NCI-H2029 treated with DMSO at 0.1 percent for 48 hours (cell line): ENCODE results near the gene ANKMY2.
"Not testable (repeated sequence)": the region's sequence is repeated elsewhere in the genome, so short reads cannot be mapped to it uniquely, and the experiment has no call there.

Experiments used
- DNase-seq: peaks from one replicate; lab custom pipeline; 2025; lab: John Stamatoyannopoulos, UW

The ANKMY2 gene

GRCh38 chr7:16659854-16660497 is 14.4 kb upstream of the ANKMY2 start:
- DNase-seq = not testable (repeated sequence)

GRCh38 chr7:16657656-16658279 is 12.2 kb upstream of the ANKMY2 start:
- DNase-seq = no peak

- no peak for DNase-seq
Measured at GRCh38 chr7:16656141-16656540, 10.6 kb upstream of the ANKMY2 start.

- DNase-seq = no peak
Measured at GRCh38 chr7:16655394-16655793, 9.8 kb upstream of the ANKMY2 start.

GRCh38 chr7:16652888-16653287 is 7.3 kb upstream of the ANKMY2 start:
- no peak for DNase-seq

- DNase-seq = no peak
Measured at GRCh38 chr7:16652240-16652583, 6.7 kb upstream of the ANKMY2 start.

- DNase-seq = no peak
Measured at GRCh38 chr7:16651396-16652239, 6.1 kb upstream of the ANKMY2 start.

GRCh38 chr7:16650266-16650665 is 4.7 kb upstream of the ANKMY2 start:
- DNase-seq = no peak

GRCh38 chr7:16649196-16649595 is 3.6 kb upstream of the ANKMY2 start:
- no peak for DNase-seq

- DNase-seq = no peak
Measured at GRCh38 chr7:16648551-16648950, 3.0 kb upstream of the ANKMY2 start.

GRCh38 chr7:16647435-16647960 is 1.9 kb upstream of the ANKMY2 start:
- DNase-seq = no peak

GRCh38 chr7:16646472-16647072 is 1.0 kb upstream of the ANKMY2 start:
- no peak for DNase-seq

GRCh38 chr7:16644636-16645592 is 640 bp downstream of the ANKMY2 start:
- DNase-seq = no peak

- DNase-seq = no peak
Measured at GRCh38 chr7:16644157-16644556, 1.4 kb downstream of the ANKMY2 start.

GRCh38 chr7:16638282-16639280 is 7.0 kb downstream of the ANKMY2 start:
- DNase-seq = no peak

GRCh38 chr7:16637379-16637778 is 8.2 kb downstream of the ANKMY2 start:
- no peak for DNase-seq

GRCh38 chr7:16636555-16637101 is 8.9 kb downstream of the ANKMY2 start:
- DNase-seq = no peak

GRCh38 chr7:16634271-16634738 is 11.2 kb downstream of the ANKMY2 start:
- DNase-seq = no peak

- DNase-seq = no peak
Measured at GRCh38 chr7:16630654-16631053, 14.9 kb downstream of the ANKMY2 start.

GRCh38 chr7:16627236-16627635 is 18.3 kb downstream of the ANKMY2 start:
- no peak for DNase-seq
